Choroid plexus epithelial cell (primary cell): ENCODE data around the gene FBXO34.

Source experiments
- DNase-seq: peaks from one replicate; pipeline ENCODE4 v3.0.0-alpha.2; 2010; ENCODE audit warnings: low read depth
- H3K4me3 ChIP-seq: 2 replicates; pipeline ENCODE4 v1.5.1; 2011; ENCODE audit warnings: low read depth, mild to moderate bottlenecking, control low read depth, low read length, moderate library complexity
- CTCF ChIP-seq: conservative IDR thresholded peaks from 2 replicates; pipeline ENCODE4 v1.5.1; 2011; ENCODE audit warnings: low read depth, mild to moderate bottlenecking, control low read depth, inconsistent platforms, low read length, moderate library complexity

Gene FBXO34

DNA sequence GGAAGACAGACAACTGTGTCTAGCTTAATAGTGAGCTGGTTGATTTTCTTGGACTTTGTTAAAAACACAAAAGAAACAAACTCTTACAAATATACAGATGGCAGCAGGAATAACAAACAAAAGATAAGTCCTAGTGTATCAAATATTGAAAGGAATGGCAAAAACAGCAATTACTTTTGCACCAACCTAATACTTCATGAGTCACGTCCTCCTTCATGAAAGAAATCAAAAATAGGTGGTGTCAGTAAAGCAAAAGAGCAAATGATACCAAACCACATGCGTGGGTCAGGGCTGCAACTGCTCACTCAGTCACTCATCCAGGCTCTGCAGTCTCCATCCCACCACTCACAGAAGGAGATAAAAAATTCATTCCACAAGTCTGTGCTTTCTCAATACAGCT is 128.6 kb downstream of the FBXO34 start:
- H3K4me3 ChIP-seq = no peak overlapping the region
- no peak for TF ChIP-seq CTCF
- peak; percentile 11 for DNase-seq

DNA sequence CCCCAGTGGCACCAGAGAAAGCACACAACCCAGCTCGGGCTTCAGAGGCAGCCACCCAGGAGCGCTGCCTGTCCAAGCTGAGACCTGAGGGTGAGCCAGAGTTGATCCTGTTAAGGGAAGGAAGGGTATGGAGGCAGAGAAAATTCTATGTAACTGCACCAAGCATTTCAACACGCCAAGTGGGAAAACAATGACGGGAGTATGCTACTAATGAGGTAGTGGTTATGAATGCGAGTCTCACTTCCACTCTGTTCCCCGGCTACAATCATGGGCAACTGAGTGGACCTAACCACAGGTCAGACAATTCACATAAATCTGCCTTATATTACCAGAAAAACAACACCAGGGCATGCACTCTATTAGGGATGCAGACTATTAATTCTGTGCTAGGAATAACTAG is 130.5 kb downstream of the FBXO34 start:
- H3K4me3 ChIP-seq = no peak overlapping the region
- no peak for TF ChIP-seq CTCF
- no peak for DNase-seq
